HUES64 (cell line): Measurements from ENCODE around the gene NOX3.

Experiments used
- H3K27ac ChIP-seq: 2 replicates; pipeline ENCODE4 v1.7.0; 2013; ENCODE audit warnings: low read depth, low read length, inconsistent platforms
- H3K27me3 ChIP-seq: 2 replicates; pipeline ENCODE4 v1.6.1; 2013; ENCODE audit warnings: mild to moderate bottlenecking, low read length; ENCODE audit not compliant: insufficient read depth
- H3K36me3 ChIP-seq: 2 replicates; pipeline ENCODE4 v1.6.1; 2013; ENCODE audit warnings: mild to moderate bottlenecking, low read length; ENCODE audit not compliant: insufficient read depth
- H3K4me1 ChIP-seq: 2 replicates; pipeline ENCODE4 v1.6.1; 2013; ENCODE audit warnings: mild to moderate bottlenecking, low read length, moderate library complexity; ENCODE audit not compliant: insufficient read depth
- H3K4me3 ChIP-seq: 2 replicates; pipeline ENCODE4 v1.5.1; 2013; ENCODE audit warnings: mild to moderate bottlenecking, low read length, moderate library complexity
- H3K9ac ChIP-seq: 2 replicates; pipeline ENCODE4 v1.6.1; 2013; ENCODE audit warnings: mild to moderate bottlenecking, low read depth, low read length
- H3K9me3 ChIP-seq: 2 replicates; pipeline ENCODE4 v1.6.1; 2013; ENCODE audit warnings: low read depth, low read length; ENCODE audit not compliant: insufficient read depth
- WGBS: fragments of 150-250, 120-280 bp; methylation state at CpG from one replicate; pipeline ENCODE4 v1.1.7; 2013; ENCODE audit warnings: missing lambda C conversion rate; 5-methylcytosine and 5-hydroxymethylcytosine counted together

NOX3 gene

GRCh38 chr6:155412335-155412734 is 43.3 kb downstream of the NOX3 start:
- Histone ChIP-seq H3K9me3 (no peaks in the 10 kb centered on the region), H3K27ac (no peak overlapping the region), H3K4me1 (peaks cover 7% of the 10 kb centered on the region), H3K36me3 (no peaks in the 10 kb centered on the region), H3K27me3 (no peaks in the 10 kb centered on the region), H3K9ac (no peak overlapping the region), H3K4me3 (no peak overlapping the region)
- WGBS, result 95% methylated on average over 1 of the region's 1 CpG

GRCh38 chr6:155411154-155412052 is 44.2 kb downstream of the NOX3 start:
- H3K9me3 ChIP-seq, result no peaks in the 10 kb centered on the region
- WGBS, result 91% methylated on average over 9 of the region's 10 CpGs
- H3K27ac ChIP-seq, result no peak overlapping the region
- no peak overlapping the region for H3K4me3 ChIP-seq
- peaks cover 6% of the 10 kb centered on the region; the same call in 1 of the 2 replicates for H3K4me1 ChIP-seq
- H3K27me3 ChIP-seq, result no peaks in the 10 kb centered on the region
- no peak overlapping the region for H3K9ac ChIP-seq
- no peaks in the 10 kb centered on the region for H3K36me3 ChIP-seq

GRCh38 chr6:155409391-155409790 is 46.2 kb downstream of the NOX3 start:
- no peaks in the 10 kb centered on the region for H3K4me1 ChIP-seq
- no peaks in the 10 kb centered on the region for H3K27me3 ChIP-seq
- WGBS, result 96% methylated on average over 2 of the region's 4 CpGs
- H3K36me3 ChIP-seq, result no peaks in the 10 kb centered on the region
- H3K4me3 ChIP-seq, result no peak overlapping the region
- H3K9me3 ChIP-seq, result no peaks in the 10 kb centered on the region
- H3K9ac ChIP-seq, result no peak overlapping the region
- H3K27ac ChIP-seq, result no peak overlapping the region

- Histone ChIP-seq H3K27ac (no peak overlapping the region), H3K36me3 (no peaks in the 10 kb centered on the region), H3K27me3 (no peaks in the 10 kb centered on the region), H3K4me3 (no peak overlapping the region), H3K4me1 (no peaks in the 10 kb centered on the region), H3K9me3 (no peaks in the 10 kb centered on the region), H3K9ac (no peak overlapping the region)
- WGBS, result 90% methylated on average over 9 of the region's 9 CpGs
Observed at GRCh38 chr6:155408981-155409380, 46.7 kb downstream of the NOX3 start.

GRCh38 chr6:155408231-155408630 is 47.4 kb downstream of the NOX3 start:
- H3K9ac ChIP-seq, result no peak overlapping the region
- no peak overlapping the region for H3K4me3 ChIP-seq
- H3K27ac ChIP-seq, result no peak overlapping the region
- no peaks in the 10 kb centered on the region for H3K4me1 ChIP-seq
- 87% methylated on average over 1 of the region's 1 CpG for WGBS
- H3K9me3 ChIP-seq, result no peaks in the 10 kb centered on the region
- no peaks in the 10 kb centered on the region for H3K27me3 ChIP-seq
- H3K36me3 ChIP-seq, result no peaks in the 10 kb centered on the region

- Histone ChIP-seq H3K36me3 (no peaks in the 10 kb centered on the region), H3K9ac (no peak overlapping the region)
- 86% methylated on average over 1 of the region's 1 CpG for WGBS
Observed at GRCh38 chr6:155406801-155407200, 48.8 kb downstream of the NOX3 start.

GRCh38 chr6:155404937-155405336 is 50.7 kb downstream of the NOX3 start:
- H3K4me1 ChIP-seq, result no peaks in the 10 kb centered on the region
- no peak overlapping the region for H3K4me3 ChIP-seq
- H3K27me3 ChIP-seq, result no peaks in the 10 kb centered on the region
- no peaks in the 10 kb centered on the region for H3K9me3 ChIP-seq
- no peak overlapping the region for H3K9ac ChIP-seq
- no peak overlapping the region for H3K27ac ChIP-seq
- WGBS, result 82% methylated on average over 3 of the region's 3 CpGs
- no peaks in the 10 kb centered on the region for H3K36me3 ChIP-seq

More at GRCh38 chr6:155406801-155407200, 48.8 kb downstream of the NOX3 start:
- H3K9me3 ChIP-seq, result no peaks in the 10 kb centered on the region
- H3K4me3 ChIP-seq, result no peak overlapping the region
- no peaks in the 10 kb centered on the region for H3K27me3 ChIP-seq
- H3K27ac ChIP-seq, result no peak overlapping the region
- no peaks in the 10 kb centered on the region for H3K4me1 ChIP-seq

- Histone ChIP-seq H3K4me3 (no peak overlapping the region), H3K27me3 (no peaks in the 10 kb centered on the region), H3K27ac (no peak overlapping the region), H3K36me3 (no peaks in the 10 kb centered on the region), H3K4me1 (no peaks in the 10 kb centered on the region), H3K9me3 (no peaks in the 10 kb centered on the region), H3K9ac (no peak overlapping the region)
- 88% methylated on average over 5 of the region's 7 CpGs for WGBS
Observed at GRCh38 chr6:155402656-155403304, 52.9 kb downstream of the NOX3 start.

GRCh38 chr6:155400654-155400965 is 55.0 kb downstream of the NOX3 start:
- no peak overlapping the region for H3K9ac ChIP-seq
- 90% methylated on average over 2 of the region's 2 CpGs for WGBS
- no peaks in the 10 kb centered on the region for H3K27me3 ChIP-seq
- H3K27ac ChIP-seq, result no peak overlapping the region
- no peaks in the 10 kb centered on the region for H3K9me3 ChIP-seq
- no peak overlapping the region for H3K4me3 ChIP-seq
- no peaks in the 10 kb centered on the region for H3K36me3 ChIP-seq
- H3K4me1 ChIP-seq, result no peaks in the 10 kb centered on the region

- H3K36me3 ChIP-seq, result no peaks in the 10 kb centered on the region
- WGBS, result 96% methylated on average over 14 of the region's 15 CpGs
- H3K27me3 ChIP-seq, result no peaks in the 10 kb centered on the region
- H3K9ac ChIP-seq, result no peak overlapping the region
- H3K4me1 ChIP-seq, result no peaks in the 10 kb centered on the region
- H3K27ac ChIP-seq, result no peak overlapping the region
- H3K9me3 ChIP-seq, result no peaks in the 10 kb centered on the region
- H3K4me3 ChIP-seq, result no peak overlapping the region
Observed at GRCh38 chr6:155399745-155400653, 55.6 kb downstream of the NOX3 start.
